SK-N-SH treated with all-trans-retinoic acid at 6 μM for 48 hours (cell line): ENCODE measurements around the gene GRID1.

Experiments used
- ATAC-seq: fragments of 200-7000 bp; cut with Tn5 transposase; 3 replicates; pipeline ENCODE4 v1.9.1; 2020; ENCODE audit warnings: mild to moderate bottlenecking, moderate library complexity
- ARNTL ChIP-seq: fragments of 450-650 bp; formaldehyde crosslinking; IDR thresholded peaks from 2 replicates; pipeline ENCODE4 v1.5.0; 2020; ENCODE audit warnings: low read depth, mild to moderate bottlenecking, moderate library complexity, borderline replicate concordance
- BACH2 ChIP-seq: fragments of 250-450 bp; sonication (Bioruptor Pico); IDR thresholded peaks from 2 replicates; pipeline ENCODE4 v1.9.0; 2021; ENCODE audit warnings: mild to moderate bottlenecking, borderline replicate concordance
- CSDC2 ChIP-seq: fragments of 250-450 bp; sonication (Bioruptor Pico); IDR thresholded peaks from 2 replicates; pipeline ENCODE4 v1.5.0; 2020; ENCODE audit warnings: mild to moderate bottlenecking, moderate library complexity
- ESRRG ChIP-seq: fragments of 250-450 bp; sonication (Bioruptor Pico); IDR thresholded peaks from 2 replicates; pipeline ENCODE4 v1.6.1; 2021; ENCODE audit warnings: mild to moderate bottlenecking
- GLIS3 ChIP-seq: fragments of 250-450 bp; sonication (Bioruptor Pico); IDR thresholded peaks from 2 replicates; pipeline ENCODE4 v1.5.0; 2020; ENCODE audit warnings: mild to moderate bottlenecking, moderate library complexity
- ISL1 ChIP-seq: fragments of 250-450 bp; sonication (Bioruptor Pico); IDR thresholded peaks from 2 replicates; pipeline ENCODE4 v2.1.2; 2022; ENCODE audit warnings: mild to moderate bottlenecking, moderate library complexity
- PPARA ChIP-seq: fragments of 250-450 bp; sonication (Bioruptor Pico); IDR thresholded peaks from 2 replicates; pipeline ENCODE4 v1.5.0; 2020; ENCODE audit warnings: mild to moderate bottlenecking, borderline replicate concordance
- RARB ChIP-seq: fragments of 250-450 bp; sonication (Bioruptor Pico); IDR thresholded peaks from 2 replicates; pipeline ENCODE4 v1.8.0; 2021; ENCODE audit warnings: mild to moderate bottlenecking, moderate library complexity
- SNAI2 ChIP-seq: fragments of 250-450 bp; sonication (Bioruptor Pico); IDR thresholded peaks from 2 replicates; pipeline ENCODE4 v1.5.0; 2020; ENCODE audit warnings: mild to moderate bottlenecking, moderate library complexity
- TCF4 ChIP-seq: fragments of 250-450 bp; sonication (Bioruptor Pico); IDR thresholded peaks from 2 replicates; pipeline ENCODE4 v1.8.0; 2021; ENCODE audit warnings: mild to moderate bottlenecking, moderate library complexity, borderline replicate concordance
- TOX ChIP-seq: fragments of 250-450 bp; sonication (Bioruptor Pico); IDR thresholded peaks from 2 replicates; pipeline ENCODE4 v1.8.0; 2021; ENCODE audit warnings: mild to moderate bottlenecking, moderate library complexity, borderline replicate concordance
- ZC3H10 ChIP-seq: fragments of 250-450 bp; sonication (Bioruptor Pico); IDR thresholded peaks from 2 replicates; pipeline ENCODE4 v1.5.1; 2021; ENCODE audit warnings: mild to moderate bottlenecking, moderate library complexity
- ZFP3 ChIP-seq: fragments of 250-450 bp; sonication (Bioruptor Pico); IDR thresholded peaks from 2 replicates; pipeline ENCODE4 v1.5.0; 2020; ENCODE audit warnings: mild to moderate bottlenecking, moderate library complexity
- ZFP30 ChIP-seq: fragments of 450-650 bp; formaldehyde crosslinking; IDR thresholded peaks from 2 replicates; pipeline ENCODE4 v1.5.0; 2022; ENCODE audit warnings: mild to moderate bottlenecking, moderate library complexity
- ZNF565 ChIP-seq: fragments of 450-650 bp; formaldehyde crosslinking; conservative IDR thresholded peaks from 2 replicates; pipeline ENCODE4 v1.5.0; 2020; ENCODE audit warnings: low read depth, mild to moderate bottlenecking, moderate library complexity
- ZNF70 ChIP-seq: fragments of 450-650 bp; formaldehyde crosslinking; IDR thresholded peaks from 2 replicates; pipeline ENCODE4 v1.5.0; 2020; ENCODE audit warnings: mild to moderate bottlenecking, moderate library complexity
- ZNF8 ChIP-seq: fragments of 450-650 bp; formaldehyde crosslinking; IDR thresholded peaks from 2 replicates; pipeline ENCODE4 v1.5.0; 2020; ENCODE audit warnings: mild to moderate bottlenecking, moderate library complexity
- TF ChIP-seq, protein P1 (sequence below): fragments of 250-450 bp; sonication (Bioruptor Pico); IDR thresholded peaks from 2 replicates; pipeline ENCODE4 v1.8.0; 2021; ENCODE audit warnings: low read depth, mild to moderate bottlenecking, moderate library complexity, borderline replicate concordance
- TF ChIP-seq, protein P2 (sequence below): fragments of 250-450 bp; sonication (Bioruptor Pico); IDR thresholded peaks from 2 replicates; pipeline ENCODE4 v1.5.1; 2020; ENCODE audit warnings: low read depth, mild to moderate bottlenecking, moderate library complexity
- TF ChIP-seq, protein P3 (sequence below): fragments of 250-450 bp; sonication (Bioruptor Pico); IDR thresholded peaks from 2 replicates; pipeline ENCODE4 v1.8.0; 2020; ENCODE audit warnings: mild to moderate bottlenecking, moderate library complexity, borderline replicate concordance
- TF ChIP-seq, protein P4 (sequence below): fragments of 250-450 bp; sonication (Bioruptor Pico); IDR thresholded peaks from 2 replicates; pipeline ENCODE4 v1.5.0; 2020; ENCODE audit warnings: mild to moderate bottlenecking, moderate library complexity

GRID1 gene

DNA sequence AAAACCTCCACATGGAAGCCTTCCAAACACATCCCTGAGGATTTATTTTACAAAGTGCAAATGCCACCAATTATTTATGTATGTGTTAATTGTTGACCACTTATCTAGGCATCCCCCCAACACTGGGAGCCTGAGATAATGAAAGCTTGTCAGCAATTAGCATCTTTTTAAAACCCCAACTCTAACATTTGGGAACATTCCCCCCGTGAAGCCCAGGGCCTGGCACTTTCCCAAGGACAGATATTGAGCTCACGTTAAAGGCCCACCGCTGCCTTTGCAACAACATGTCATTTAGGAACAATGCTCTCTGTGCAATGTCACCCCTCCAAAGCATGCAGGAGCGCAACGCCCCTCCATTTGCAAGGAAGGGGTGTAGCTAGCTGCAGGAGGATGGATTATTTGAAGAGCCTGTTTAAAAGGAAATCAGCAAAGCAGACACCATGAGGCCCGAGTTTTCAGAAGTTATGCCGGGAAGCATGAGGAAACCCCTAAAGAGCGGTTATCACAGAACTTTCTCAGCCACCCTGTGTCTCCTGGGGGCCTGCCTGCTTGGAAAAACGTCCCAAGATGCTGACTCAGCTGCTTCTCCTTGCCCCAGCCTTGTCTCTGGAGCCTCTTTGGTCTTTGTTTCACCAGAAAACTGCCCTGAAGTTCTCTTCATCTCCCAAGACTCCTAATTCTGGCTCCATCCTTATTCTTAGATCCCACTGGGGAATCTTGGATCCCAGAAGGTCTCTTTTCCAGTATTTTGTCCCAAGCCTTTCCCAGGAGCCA lies 444.1 kb downstream of the GRID1 start:
- no peak for ATAC-seq
- TF ChIP-seq ARNTL (CRISPR knock-in tag): no peak
- TF ChIP-seq PPARA (CRISPR knock-in tag): no peak
- no peak for TF ChIP-seq ZNF70
- no peak for TF ChIP-seq TCF4 (CRISPR knock-in tag)
- TF ChIP-seq RARB (CRISPR knock-in tag): no peak
- TF ChIP-seq, all 23 proteins: peak for 0

DNA sequence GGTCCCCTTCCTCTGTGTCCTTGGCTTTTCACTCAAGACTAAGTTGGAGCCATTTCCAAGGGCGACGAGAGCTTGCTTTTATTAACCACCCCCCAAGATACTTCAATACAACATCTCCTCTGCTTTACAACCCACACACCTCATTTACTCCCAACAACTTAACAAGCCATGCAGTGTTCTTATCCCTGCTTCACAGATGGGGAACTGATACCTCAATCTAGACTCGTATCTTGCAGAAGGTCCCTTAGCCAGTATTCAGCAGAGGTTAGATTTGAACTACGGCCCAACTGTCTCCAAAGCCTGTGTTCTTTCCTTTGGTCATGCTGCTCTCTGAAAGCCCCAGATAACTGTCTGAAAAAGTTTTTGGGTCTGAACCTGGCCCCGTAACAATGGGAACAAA lies 444.8 kb downstream of the GRID1 start:
- ATAC-seq: no peak
- TF ChIP-seq GLIS3 (CRISPR knock-in tag): no peak
- TF ChIP-seq, protein P1, sequence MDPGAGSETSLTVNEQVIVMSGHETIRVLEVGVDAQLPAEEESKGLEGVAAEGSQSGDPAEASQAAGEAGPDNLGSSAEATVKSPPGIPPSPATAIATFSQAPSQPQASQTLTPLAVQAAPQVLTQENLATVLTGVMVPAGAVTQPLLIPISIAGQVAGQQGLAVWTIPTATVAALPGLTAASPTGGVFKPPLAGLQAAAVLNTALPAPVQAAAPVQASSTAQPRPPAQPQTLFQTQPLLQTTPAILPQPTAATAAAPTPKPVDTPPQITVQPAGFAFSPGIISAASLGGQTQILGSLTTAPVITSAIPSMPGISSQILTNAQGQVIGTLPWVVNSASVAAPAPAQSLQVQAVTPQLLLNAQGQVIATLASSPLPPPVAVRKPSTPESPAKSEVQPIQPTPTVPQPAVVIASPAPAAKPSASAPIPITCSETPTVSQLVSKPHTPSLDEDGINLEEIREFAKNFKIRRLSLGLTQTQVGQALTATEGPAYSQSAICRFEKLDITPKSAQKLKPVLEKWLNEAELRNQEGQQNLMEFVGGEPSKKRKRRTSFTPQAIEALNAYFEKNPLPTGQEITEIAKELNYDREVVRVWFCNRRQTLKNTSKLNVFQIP (CRISPR knock-in tag): no peak
- no peak for TF ChIP-seq ESRRG (CRISPR knock-in tag)
- TF ChIP-seq ISL1 (CRISPR knock-in tag): no peak
- TF ChIP-seq SNAI2: no peak
- no peak for TF ChIP-seq ZFP30 (CRISPR knock-in tag)
- no peak for TF ChIP-seq BACH2 (CRISPR knock-in tag)
- no peak for TF ChIP-seq ZFP3 (CRISPR knock-in tag)
- TF ChIP-seq ZNF8 (CRISPR knock-in tag): no peak
- no peak for TF ChIP-seq CSDC2 (CRISPR knock-in tag)
- no peak for TF ChIP-seq TCF4 (CRISPR knock-in tag)
- TF ChIP-seq, protein P2, sequence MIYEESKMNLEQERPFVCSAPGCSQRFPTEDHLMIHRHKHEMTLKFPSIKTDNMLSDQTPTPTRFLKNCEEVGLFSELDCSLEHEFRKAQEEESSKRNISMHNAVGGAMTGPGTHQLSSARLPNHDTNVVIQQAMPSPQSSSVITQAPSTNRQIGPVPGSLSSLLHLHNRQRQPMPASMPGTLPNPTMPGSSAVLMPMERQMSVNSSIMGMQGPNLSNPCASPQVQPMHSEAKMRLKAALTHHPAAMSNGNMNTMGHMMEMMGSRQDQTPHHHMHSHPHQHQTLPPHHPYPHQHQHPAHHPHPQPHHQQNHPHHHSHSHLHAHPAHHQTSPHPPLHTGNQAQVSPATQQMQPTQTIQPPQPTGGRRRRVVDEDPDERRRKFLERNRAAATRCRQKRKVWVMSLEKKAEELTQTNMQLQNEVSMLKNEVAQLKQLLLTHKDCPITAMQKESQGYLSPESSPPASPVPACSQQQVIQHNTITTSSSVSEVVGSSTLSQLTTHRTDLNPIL (CRISPR knock-in tag): no peak
- TF ChIP-seq RARB (CRISPR knock-in tag): no peak
- no peak for TF ChIP-seq ZC3H10
- TF ChIP-seq, protein P3, sequence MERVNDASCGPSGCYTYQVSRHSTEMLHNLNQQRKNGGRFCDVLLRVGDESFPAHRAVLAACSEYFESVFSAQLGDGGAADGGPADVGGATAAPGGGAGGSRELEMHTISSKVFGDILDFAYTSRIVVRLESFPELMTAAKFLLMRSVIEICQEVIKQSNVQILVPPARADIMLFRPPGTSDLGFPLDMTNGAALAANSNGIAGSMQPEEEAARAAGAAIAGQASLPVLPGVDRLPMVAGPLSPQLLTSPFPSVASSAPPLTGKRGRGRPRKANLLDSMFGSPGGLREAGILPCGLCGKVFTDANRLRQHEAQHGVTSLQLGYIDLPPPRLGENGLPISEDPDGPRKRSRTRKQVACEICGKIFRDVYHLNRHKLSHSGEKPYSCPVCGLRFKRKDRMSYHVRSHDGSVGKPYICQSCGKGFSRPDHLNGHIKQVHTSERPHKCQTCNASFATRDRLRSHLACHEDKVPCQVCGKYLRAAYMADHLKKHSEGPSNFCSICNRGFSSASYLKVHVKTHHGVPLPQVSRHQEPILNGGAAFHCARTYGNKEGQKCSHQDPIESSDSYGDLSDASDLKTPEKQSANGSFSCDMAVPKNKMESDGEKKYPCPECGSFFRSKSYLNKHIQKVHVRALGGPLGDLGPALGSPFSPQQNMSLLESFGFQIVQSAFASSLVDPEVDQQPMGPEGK (CRISPR knock-in tag): no peak

DNA sequence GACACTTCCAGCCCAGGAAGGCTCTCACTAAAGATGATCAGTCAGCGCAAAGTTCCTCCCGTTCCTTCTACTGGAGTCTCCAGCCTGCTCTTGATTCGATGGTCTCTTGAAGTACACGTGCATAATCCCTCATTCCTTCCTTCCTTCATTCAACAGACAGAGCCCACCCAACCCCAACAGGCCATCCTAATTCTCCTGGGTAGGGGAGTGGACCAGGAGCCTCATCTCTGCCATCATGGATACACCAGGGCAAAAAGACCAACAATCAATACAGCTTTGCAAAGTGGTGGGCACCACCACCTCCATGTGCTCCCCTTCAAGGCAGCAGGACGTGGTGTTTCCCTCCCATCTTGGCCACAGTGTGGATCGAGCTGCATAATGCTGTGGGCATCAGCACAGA lies 446.3 kb downstream of the GRID1 start:
- TF ChIP-seq ZNF8 (CRISPR knock-in tag) (no peak), GLIS3 (CRISPR knock-in tag) (no peak), ZNF565 (CRISPR knock-in tag) (no peak), ARNTL (CRISPR knock-in tag) (no peak), ZNF70 (no peak), TCF4 (CRISPR knock-in tag) (no peak), RARB (CRISPR knock-in tag) (no peak), ZC3H10 (no peak), ZFP30 (CRISPR knock-in tag) (no peak), ISL1 (CRISPR knock-in tag) (no peak), TOX (CRISPR knock-in tag) (no peak), ESRRG (CRISPR knock-in tag) (no peak), CSDC2 (CRISPR knock-in tag) (no peak)
- TF ChIP-seq, protein P2 (CRISPR knock-in tag): no peak
- TF ChIP-seq, protein P4, sequence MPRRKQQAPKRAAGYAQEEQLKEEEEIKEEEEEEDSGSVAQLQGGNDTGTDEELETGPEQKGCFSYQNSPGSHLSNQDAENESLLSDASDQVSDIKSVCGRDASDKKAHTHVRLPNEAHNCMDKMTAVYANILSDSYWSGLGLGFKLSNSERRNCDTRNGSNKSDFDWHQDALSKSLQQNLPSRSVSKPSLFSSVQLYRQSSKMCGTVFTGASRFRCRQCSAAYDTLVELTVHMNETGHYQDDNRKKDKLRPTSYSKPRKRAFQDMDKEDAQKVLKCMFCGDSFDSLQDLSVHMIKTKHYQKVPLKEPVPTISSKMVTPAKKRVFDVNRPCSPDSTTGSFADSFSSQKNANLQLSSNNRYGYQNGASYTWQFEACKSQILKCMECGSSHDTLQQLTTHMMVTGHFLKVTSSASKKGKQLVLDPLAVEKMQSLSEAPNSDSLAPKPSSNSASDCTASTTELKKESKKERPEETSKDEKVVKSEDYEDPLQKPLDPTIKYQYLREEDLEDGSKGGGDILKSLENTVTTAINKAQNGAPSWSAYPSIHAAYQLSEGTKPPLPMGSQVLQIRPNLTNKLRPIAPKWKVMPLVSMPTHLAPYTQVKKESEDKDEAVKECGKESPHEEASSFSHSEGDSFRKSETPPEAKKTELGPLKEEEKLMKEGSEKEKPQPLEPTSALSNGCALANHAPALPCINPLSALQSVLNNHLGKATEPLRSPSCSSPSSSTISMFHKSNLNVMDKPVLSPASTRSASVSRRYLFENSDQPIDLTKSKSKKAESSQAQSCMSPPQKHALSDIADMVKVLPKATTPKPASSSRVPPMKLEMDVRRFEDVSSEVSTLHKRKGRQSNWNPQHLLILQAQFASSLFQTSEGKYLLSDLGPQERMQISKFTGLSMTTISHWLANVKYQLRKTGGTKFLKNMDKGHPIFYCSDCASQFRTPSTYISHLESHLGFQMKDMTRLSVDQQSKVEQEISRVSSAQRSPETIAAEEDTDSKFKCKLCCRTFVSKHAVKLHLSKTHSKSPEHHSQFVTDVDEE: no peak
- no peak for ATAC-seq
